OCI-LY7 (cell line): Measurements from ENCODE around the gene ADORA2A.

Experiments
- CTCF ChIP-seq: fragments of 200-600 bp; sonication (generic); conservative IDR thresholded peaks from 2 replicates; pipeline ENCODE4 v1.5.1; 2014; ENCODE audit warnings: mild to moderate bottlenecking, antibody characterized with exemption, low read length, moderate library complexity, mixed read lengths
- EZH2phosphoT487 ChIP-seq: fragments of 200-600 bp; sonication (generic); IDR thresholded peaks from 2 replicates; pipeline ENCODE4 v1.6.1; 2018; ENCODE audit warnings: low read depth, borderline replicate concordance, mild to moderate bottlenecking, mixed run types, antibody characterized with exemption, low read length, moderate library complexity, mixed read lengths

GRCh38 chr22:24413271-24413670 is 14.1 kb upstream of the ADORA2A start:
- TF ChIP-seq CTCF (no peak), EZH2phosphoT487 (no peak)
